T-cell (primary cell): ENCODE results near the gene PPARGC1A. TPM values are rescaled to one million over a fixed set of nuclear protein-coding genes. Genes with fewer than 3 reads are reported as not detected.

Experiments
- ATAC-seq, 4 experiments: fragments of 200-7000 bp in 3 of 4; fragments of 150-1000 bp in 1 of 4; cut with Tn5 transposase; replicated peaks in 1 of 4; 1 replicate in 3 of 4; 2 replicates in 1 of 4; pipeline ENCODE4 v1.10.0; 2021; ENCODE audit warnings: moderate library complexity in 3 of 4, mild to moderate bottlenecking in 2 of 4, moderate number of reproducible peaks in 1 of 4
- CTCF ChIA-PET, 2 donors: fragments of 300-600 bp; sonication (Branson Sonifier 250); formaldehyde crosslinking; loops; one replicate each; lab custom pipeline; 2022; ENCODE audit warnings: antibody characterized with exemption in 2 of 2; lab: Charles Lee
- POLR2A ChIA-PET, 2 donors: fragments of 300-600 bp; sonication (Branson Sonifier 250); formaldehyde crosslinking; loops; one replicate each; lab custom pipeline; 2022; ENCODE audit warnings: antibody characterized with exemption in 2 of 2; lab: Charles Lee
- DNase-seq, 35 experiments: peaks; one replicate each; pipeline versions ENCODE4 v3.0.0 to v3.0.0-alpha.2; 2013 to 2023
- H3K27ac ChIP-seq: one replicate; pipeline ENCODE4 v1.5.1; 2013; ENCODE audit warnings: low read length
- H3K27me3 ChIP-seq, 2 experiments: replicated peaks in 1 of 2; 1 replicate in 1 of 2; 2 replicates in 1 of 2; pipeline versions ENCODE4 v1.6.1 to v1.7.0; 2013; ENCODE audit warnings: low read length in 1 of 2, mixed read lengths in 1 of 2; ENCODE audit not compliant: control insufficient read depth in 2 of 2, insufficient read depth in 2 of 2; ENCODE audit errors: extremely low read depth in 1 of 2
- H3K36me3 ChIP-seq, 2 donors: 1 replicate in 1 of 2; 2 replicates in 1 of 2; pipeline versions ENCODE4 v1.6.1 to v1.7.0; 2013; ENCODE audit warnings: low read length in 1 of 2; ENCODE audit not compliant: control insufficient read depth in 2 of 2, insufficient read depth in 1 of 2; ENCODE audit errors: extremely low read depth in 1 of 2
- H3K4me1 ChIP-seq, 2 experiments: 1 replicate in 1 of 2; 2 replicates in 1 of 2; pipeline versions ENCODE4 v1.6.1 to v1.7.0; 2013; ENCODE audit warnings: low read length in 2 of 2, mixed read lengths in 1 of 2; ENCODE audit not compliant: insufficient read depth in 2 of 2, control insufficient read depth in 1 of 2; ENCODE audit errors: extremely low read depth in 1 of 2
- H3K4me3 ChIP-seq, 2 donors: 1 replicate in 1 of 2; 2 replicates in 1 of 2; pipeline versions ENCODE4 v1.5.1 to v1.7.0; 2013; ENCODE audit warnings: mild to moderate bottlenecking in 2 of 2, low read length in 1 of 2, moderate library complexity in 1 of 2; ENCODE audit not compliant: control insufficient read depth in 1 of 2; ENCODE audit errors: extremely low read depth in 1 of 2
- H3K9me3 ChIP-seq: 2 replicates; pipeline ENCODE4 v1.7.0; 2013
- H3K27ac Mint-ChIP-seq, 2 donors: one replicate each; pipeline ENCODE4 v1.8.0; 2020 to 2021; ENCODE audit warnings: mild to moderate bottlenecking in 2 of 2, mixed read lengths in 2 of 2
- H3K27me3 Mint-ChIP-seq, 2 donors: one replicate each; pipeline ENCODE4 v1.8.0; 2021 to 2022; ENCODE audit warnings: mixed read lengths in 2 of 2
- H3K36me3 Mint-ChIP-seq: one replicate; pipeline ENCODE4 v1.8.0; 2021; ENCODE audit warnings: mixed read lengths
- H3K4me1 Mint-ChIP-seq, 3 donors: one replicate each; pipeline ENCODE4 v1.8.0; 2020 to 2022; ENCODE audit warnings: mixed read lengths in 3 of 3, mild to moderate bottlenecking in 1 of 3
- H3K4me3 Mint-ChIP-seq, 3 donors: one replicate each; pipeline ENCODE4 v1.8.0; 2020 to 2022; ENCODE audit warnings: mild to moderate bottlenecking in 3 of 3, mixed read lengths in 3 of 3, moderate library complexity in 3 of 3
- H3K9me3 Mint-ChIP-seq, 3 donors: one replicate each; pipeline ENCODE4 v1.8.0; 2020 to 2022; ENCODE audit warnings: mixed read lengths in 3 of 3
- WGBS: methylation state at CpG from one replicate; pipeline ENCODE4 v1.1.5; 2013; ENCODE audit warnings: missing lambda C conversion rate; ENCODE audit not compliant: insufficient coverage; 5-methylcytosine and 5-hydroxymethylcytosine counted together
- total RNA-seq, 35 experiments: library from RNA in 6 of 35; stranded (reverse) in 6 of 35; fragments of 120-200 nt in 1 of 35; gene quantifications; one replicate each; pipeline versions ENCODE4 v1.2.1 to v1.2.4 and lab custom pipeline; 2013 to 2026

The PPARGC1A gene
- total RNA-seq, 5 donors from 2014 or later (not counting 1 experiment from before 2014, with no cell fraction given), result not detected

GRCh38 chr4:23932186-23932585 lies 42.3 kb upstream of the PPARGC1A start:
- H3K4me1 Mint-ChIP-seq, result no peaks in the 10 kb centered on the region
- CTCF ChIA-PET, result no interaction called here

GRCh38 chr4:23931489-23931830 lies 41.6 kb upstream of the PPARGC1A start:
- ATAC-seq, result no peak
- H3K4me1 Mint-ChIP-seq, result no peaks in the 10 kb centered on the region
- H3K4me3 Mint-ChIP-seq, result no peak overlapping the region

More at GRCh38 chr4:23932186-23932585, 42.3 kb upstream of the PPARGC1A start:
- Histone ChIP-seq H3K36me3 (no peaks in the 10 kb centered on the region), H3K27me3 (no peaks in the 10 kb centered on the region), H3K27ac (no peak overlapping the region), H3K4me1 (no peaks in the 10 kb centered on the region), H3K9me3 (no peaks in the 10 kb centered on the region), H3K4me3 (no peak overlapping the region)
- Mint-ChIP-seq H3K36me3 (no peaks in the 10 kb centered on the region), H3K27me3 (no peaks in the 10 kb centered on the region), H3K4me3 (no peak overlapping the region), H3K27ac (no peak overlapping the region), H3K9me3 (peaks cover 0 to 5% (median 0%) of the 10 kb centered on the region in 3 donors)
- no CpG with 5 or more reads among the region's 4 CpGs for WGBS
- ATAC-seq (no peak), DNase-seq (no peak)
- POLR2A ChIA-PET, result interaction anchor here in 1 of 2 donors (0.6 kb wide), 1 partner anchor 182 kb away, joined by 3 read pairs; no protein-coding TSS in a partner anchor

DNA sequence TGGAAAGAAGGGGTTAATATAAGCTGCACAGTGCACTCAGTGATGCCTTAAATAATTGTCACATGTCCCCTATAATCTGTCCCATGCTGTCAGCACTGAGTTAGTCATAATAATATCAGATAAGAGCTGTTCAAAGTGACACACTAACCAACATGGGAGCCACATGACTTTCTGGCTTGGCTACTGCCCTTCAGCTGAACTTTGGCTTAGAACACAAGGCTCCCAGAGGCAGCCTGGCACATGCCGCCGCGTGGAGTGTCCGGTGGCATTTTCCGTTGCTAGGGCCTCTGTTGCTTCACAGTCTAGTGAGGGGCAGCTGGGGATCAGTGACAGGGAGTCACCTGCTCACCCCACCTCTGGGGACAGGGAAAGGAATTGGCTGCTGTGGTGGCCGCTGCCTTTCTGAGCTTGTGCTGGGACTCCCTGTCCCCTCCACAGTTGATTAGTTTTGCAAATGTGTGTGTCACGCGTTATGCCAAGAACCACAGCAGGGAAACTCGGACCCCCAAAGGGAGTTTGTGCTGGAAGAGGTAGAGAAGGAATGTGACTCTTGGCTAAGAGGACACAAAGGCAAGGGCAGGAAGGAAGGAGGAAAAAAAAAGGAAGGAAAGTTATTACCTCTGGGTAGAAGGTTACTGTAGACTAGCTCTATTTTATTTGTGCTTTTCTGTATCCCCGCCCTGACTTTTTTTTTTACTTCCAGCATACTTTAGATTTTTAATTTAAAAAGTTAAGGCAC lies 41.1 kb upstream of the PPARGC1A start:
- no peak for DNase-seq
- Histone ChIP-seq H3K4me1 (no peaks in the 10 kb centered on the region), H3K4me3 (no peak overlapping the region), H3K27ac (no peak overlapping the region), H3K9me3 (no peaks in the 10 kb centered on the region), H3K36me3 (no peaks in the 10 kb centered on the region), H3K27me3 (no peaks in the 10 kb centered on the region)
- WGBS, result 86% methylated on average over 9 of the region's 10 CpGs
- ChIA-PET POLR2A (no interaction called here), CTCF (no interaction called here)
- peaks cover 3 to 5% (median 4%) of the 10 kb centered on the region in 3 donors for H3K9me3 Mint-ChIP-seq
- ATAC-seq, result no peak
- no peaks in the 10 kb centered on the region for H3K4me1 Mint-ChIP-seq
- H3K27ac Mint-ChIP-seq, result no peak overlapping the region
- H3K4me3 Mint-ChIP-seq, result no peak overlapping the region
- H3K27me3 Mint-ChIP-seq, result no peaks in the 10 kb centered on the region
- no peaks in the 10 kb centered on the region for H3K36me3 Mint-ChIP-seq

More at GRCh38 chr4:23931489-23931830, 41.6 kb upstream of the PPARGC1A start:
- H3K27me3 ChIP-seq, result no peaks in the 10 kb centered on the region
- no CpG with 5 or more reads among the region's 2 CpGs for WGBS
- no peak overlapping the region for H3K4me3 ChIP-seq
- ChIA-PET POLR2A (interaction anchor here in 1 of 2 donors (0.6 kb wide), 1 partner anchor 182 kb away, joined by 3 read pairs; no protein-coding TSS in a partner anchor), CTCF (no interaction called here)
- H3K27ac ChIP-seq, result no peak overlapping the region
- DNase-seq, result no peak
- no peaks in the 10 kb centered on the region for H3K9me3 ChIP-seq
- Mint-ChIP-seq H3K9me3 (peaks cover 3 to 5% (median 3%) of the 10 kb centered on the region in 3 donors), H3K27me3 (no peaks in the 10 kb centered on the region), H3K27ac (no peak overlapping the region), H3K36me3 (no peaks in the 10 kb centered on the region)
- H3K36me3 ChIP-seq, result no peaks in the 10 kb centered on the region
- no peaks in the 10 kb centered on the region for H3K4me1 ChIP-seq

DNA sequence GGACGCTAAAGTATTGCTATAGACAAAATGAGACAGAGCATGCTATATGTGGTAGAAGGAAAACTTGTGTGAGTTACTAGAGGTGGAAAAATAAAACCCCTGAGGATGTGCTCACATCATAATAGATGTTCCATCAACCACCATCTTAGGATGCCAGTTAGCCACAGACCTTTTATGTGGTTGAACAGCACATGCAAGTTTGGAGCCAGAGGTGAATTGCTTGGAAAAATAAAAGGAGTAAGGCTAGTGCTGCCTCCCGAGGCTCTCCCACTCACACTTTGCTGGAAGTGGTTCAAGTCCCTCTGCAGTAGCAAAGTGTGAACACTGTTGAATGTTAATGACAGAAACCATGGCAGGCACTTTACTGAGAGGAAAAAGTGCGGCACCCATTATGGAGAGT lies 39.4 kb upstream of the PPARGC1A start:
- Mint-ChIP-seq H3K9me3 (peaks cover 3 to 8% (median 5%) of the 10 kb centered on the region in 3 donors), H3K27ac (no peak overlapping the region), H3K4me3 (no peak overlapping the region), H3K36me3 (no peaks in the 10 kb centered on the region), H3K27me3 (no peaks in the 10 kb centered on the region), H3K4me1 (no peaks in the 10 kb centered on the region)
- ChIA-PET POLR2A (no interaction called here), CTCF (interaction anchor here in 1 of 2 donors (0.7 kb wide), 1 partner anchor 1827 kb away, joined by 3 read pairs; no protein-coding TSS in a partner anchor)
- no peak for ATAC-seq
- 80% methylated on average over 1 of the region's 3 CpGs for WGBS
- no peak overlapping the region for H3K27ac ChIP-seq
- H3K4me1 ChIP-seq, result no peaks in the 10 kb centered on the region
- DNase-seq, result no peak
- no peaks in the 10 kb centered on the region for H3K27me3 ChIP-seq
- H3K36me3 ChIP-seq, result no peaks in the 10 kb centered on the region
- no peak overlapping the region for H3K4me3 ChIP-seq
- no peaks in the 10 kb centered on the region for H3K9me3 ChIP-seq

DNA sequence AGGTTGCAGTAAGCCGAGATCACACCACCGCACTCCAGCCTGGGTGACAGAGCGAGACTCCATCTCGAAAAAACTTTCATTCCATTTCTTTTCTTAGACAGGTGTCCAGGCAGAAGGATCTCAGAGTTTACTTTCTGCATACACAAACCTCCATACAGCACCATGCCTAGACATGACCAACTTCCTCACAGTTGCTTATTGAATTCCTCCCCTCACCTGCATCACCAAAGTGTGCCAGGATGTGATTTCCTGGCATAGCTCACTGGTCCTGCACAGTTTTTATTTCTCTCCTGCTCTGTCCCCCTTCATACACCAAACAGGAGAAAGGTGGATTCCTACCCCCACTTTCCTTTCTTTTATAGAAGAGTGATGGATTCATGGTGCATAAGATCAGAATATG lies 34.7 kb upstream of the PPARGC1A start:
- no peak overlapping the region for H3K27ac ChIP-seq
- Mint-ChIP-seq H3K36me3 (no peaks in the 10 kb centered on the region), H3K9me3 (peaks cover 0 to 11% (median 3%) of the 10 kb centered on the region in 3 donors), H3K27me3 (no peaks in the 10 kb centered on the region), H3K4me3 (no peak overlapping the region), H3K4me1 (no peaks in the 10 kb centered on the region), H3K27ac (no peak overlapping the region)
- no peak overlapping the region for H3K4me3 ChIP-seq
- ChIA-PET POLR2A (no interaction called here), CTCF (no interaction called here)
- H3K4me1 ChIP-seq, result no peaks in the 10 kb centered on the region
- H3K36me3 ChIP-seq, result no peaks in the 10 kb centered on the region
- no peak for DNase-seq
- no peak for ATAC-seq
- H3K9me3 ChIP-seq, result no peaks in the 10 kb centered on the region
- WGBS, result no CpG with 5 or more reads among the region's 4 CpGs
- H3K27me3 ChIP-seq, result no peaks in the 10 kb centered on the region

GRCh38 chr4:23923840-23924239 lies 34.0 kb upstream of the PPARGC1A start:
- no peaks in the 10 kb centered on the region for H3K36me3 Mint-ChIP-seq
- no peaks in the 10 kb centered on the region for H3K9me3 ChIP-seq
- POLR2A ChIA-PET, result no interaction called here
- no peak overlapping the region for H3K27ac ChIP-seq
- no peak overlapping the region for H3K27ac Mint-ChIP-seq
- peaks cover 0 to 11% (median 3%) of the 10 kb centered on the region in 3 donors for H3K9me3 Mint-ChIP-seq
- H3K27me3 Mint-ChIP-seq, result no peaks in the 10 kb centered on the region
- ATAC-seq (no peak), DNase-seq (no peak)
- no peaks in the 10 kb centered on the region for H3K4me1 ChIP-seq
- H3K4me3 Mint-ChIP-seq, result no peak overlapping the region
- no peak overlapping the region for H3K4me3 ChIP-seq
- CTCF ChIA-PET, result no interaction called here
- no peaks in the 10 kb centered on the region for H3K36me3 ChIP-seq
- no peaks in the 10 kb centered on the region for H3K4me1 Mint-ChIP-seq
- no peaks in the 10 kb centered on the region for H3K27me3 ChIP-seq
